ENCODE data around the gene UBA6. TPM values are rescaled to one million over a fixed set of nuclear protein-coding genes. Genes with fewer than 3 reads are reported as not detected.

UBA6 gene
- total RNA-seq, 1 donor from 2014 or later: 50.6 TPM

DNA sequence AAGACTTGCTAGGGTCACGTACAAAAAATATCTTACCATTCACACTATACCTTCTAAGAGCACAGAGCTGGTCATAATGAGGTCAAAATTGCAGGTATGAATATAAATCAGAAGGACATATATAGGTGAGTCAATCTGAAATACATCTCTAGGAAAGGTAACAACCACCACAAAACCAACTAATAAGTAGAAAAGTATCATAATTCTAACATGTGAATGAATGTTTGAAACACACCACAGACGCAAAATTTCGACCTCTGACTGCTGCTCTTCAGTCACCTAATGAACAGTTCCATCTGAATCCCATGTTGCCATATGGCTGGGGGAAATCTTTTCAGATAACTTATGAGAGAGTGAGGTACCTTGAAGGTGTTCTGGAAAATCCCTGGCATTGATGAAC, 120.4 kb downstream of the UBA6 start:
- no peak for DNase-seq (ENCODE audit: low spot score)

DNA sequence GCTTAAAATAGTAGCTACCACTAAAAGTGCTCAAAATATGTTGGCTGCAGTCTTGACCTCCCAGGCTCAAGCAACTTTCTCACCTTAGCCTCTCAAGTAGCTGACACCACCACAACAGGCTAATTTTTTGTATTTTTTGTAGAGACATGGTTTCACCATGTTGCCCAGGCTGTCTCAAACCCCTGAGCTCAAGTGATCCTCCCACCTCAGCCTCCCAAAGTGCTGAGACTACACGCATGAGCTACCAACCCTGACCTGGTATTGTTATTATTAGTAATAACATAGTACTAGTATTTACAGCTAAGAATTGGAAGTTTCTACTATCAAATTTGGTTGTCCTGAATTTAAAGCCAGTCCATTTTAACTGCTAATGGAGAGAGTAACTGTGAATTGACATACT, 124.4 kb downstream of the UBA6 start:
- no peak for DNase-seq (ENCODE audit: low spot score)

DNA sequence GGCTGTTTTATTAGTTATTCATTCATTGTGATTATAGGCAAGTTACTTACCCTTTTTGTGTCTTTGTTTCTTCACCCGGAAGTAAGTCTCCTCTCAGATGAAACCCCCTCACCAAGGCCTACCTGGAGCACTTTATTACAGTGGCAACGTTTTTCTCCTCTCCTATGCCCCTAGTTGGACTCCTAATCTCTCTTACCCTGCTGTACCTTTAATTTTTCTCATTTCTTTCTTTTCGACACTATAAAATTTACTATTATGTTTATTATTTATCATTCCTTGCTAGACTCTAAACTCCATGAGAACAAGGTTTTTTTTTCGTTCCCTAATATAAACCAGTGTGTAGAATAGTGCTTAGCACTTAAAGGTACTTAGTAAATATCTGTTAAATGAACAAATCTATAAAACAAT, 124.9 kb downstream of the UBA6 start:
- DNase-seq (ENCODE audit: low spot score): no peak

DNA sequence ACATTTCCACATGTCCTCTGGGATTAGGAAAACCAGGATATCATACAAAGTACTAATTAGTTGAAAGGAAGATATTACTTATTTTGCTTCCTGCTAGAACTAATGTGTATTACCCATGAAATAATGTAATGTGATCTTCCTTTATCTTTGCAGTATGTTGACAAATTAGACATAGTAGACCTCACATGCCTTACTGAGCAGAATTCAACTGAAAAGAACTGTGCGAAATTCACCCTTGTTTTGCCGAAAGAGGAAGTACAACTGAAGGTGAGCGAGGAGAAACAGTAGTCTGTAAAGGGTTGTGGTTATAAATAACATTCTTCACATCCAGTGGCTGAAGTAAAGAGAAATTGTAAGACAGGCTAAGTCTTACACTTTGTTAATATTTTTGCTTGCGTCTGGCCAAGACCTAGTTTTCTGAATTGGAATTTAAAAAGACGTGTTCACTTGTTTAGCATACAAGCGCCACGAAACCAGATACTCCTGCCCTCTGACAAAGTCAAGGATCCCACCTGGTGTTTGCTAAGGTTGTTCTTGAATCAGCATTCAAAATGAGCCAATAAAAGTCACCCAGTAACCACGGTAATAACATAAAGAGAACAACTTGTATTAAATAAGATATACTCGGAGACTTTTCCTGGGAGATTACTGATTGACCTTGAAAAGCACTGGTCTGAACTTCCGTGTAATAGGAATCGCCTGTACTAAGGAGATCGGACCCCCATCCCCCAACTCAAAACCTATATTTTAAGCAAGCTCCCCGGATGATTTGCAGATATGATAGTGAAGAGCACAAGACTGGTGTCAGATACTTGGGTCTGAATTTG, 125.5 kb downstream of the UBA6 start:
- no peak for DNase-seq (ENCODE audit: low spot score)

DNA sequence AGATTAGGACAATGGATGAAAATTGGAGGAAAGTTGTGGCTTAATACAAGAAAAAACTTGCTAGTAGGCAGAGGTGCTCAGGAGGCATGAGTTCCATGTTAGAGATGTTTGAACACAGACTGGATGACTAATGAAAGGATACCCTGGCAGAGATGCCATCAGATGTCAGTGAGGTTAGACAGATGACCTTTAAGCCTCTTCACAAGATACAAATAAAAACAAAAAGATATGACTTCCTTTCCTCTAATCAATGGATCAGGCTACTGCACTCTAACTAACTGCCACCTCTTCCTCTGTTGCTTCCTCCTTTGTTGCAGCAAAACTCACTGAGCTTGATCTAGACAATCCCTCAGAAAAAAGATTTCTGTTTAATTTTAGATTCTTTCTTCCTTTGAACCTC, 127.8 kb downstream of the UBA6 start:
- DNase-seq (ENCODE audit: low spot score): no peak

DNA sequence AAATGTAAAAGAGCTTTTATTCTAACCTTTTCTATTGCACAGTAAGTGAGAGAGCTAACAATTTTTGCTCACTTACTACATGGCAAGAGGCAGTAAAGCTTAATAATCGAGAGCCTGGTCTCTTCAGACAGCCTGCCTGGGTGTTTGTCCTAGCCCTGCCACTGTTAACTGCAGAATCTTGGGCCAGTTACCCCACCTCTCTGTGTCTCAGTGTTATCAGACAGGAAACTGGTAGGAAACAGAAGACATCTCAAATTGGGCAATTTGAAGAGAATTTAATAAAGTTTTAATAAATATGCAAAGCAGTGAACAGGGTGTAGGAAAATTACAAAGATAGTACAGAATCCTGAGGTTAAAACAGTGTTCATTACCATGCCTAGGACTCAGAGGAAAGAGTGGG, 129.0 kb downstream of the UBA6 start:
- DNase-seq (ENCODE audit: low spot score): no peak

DNA sequence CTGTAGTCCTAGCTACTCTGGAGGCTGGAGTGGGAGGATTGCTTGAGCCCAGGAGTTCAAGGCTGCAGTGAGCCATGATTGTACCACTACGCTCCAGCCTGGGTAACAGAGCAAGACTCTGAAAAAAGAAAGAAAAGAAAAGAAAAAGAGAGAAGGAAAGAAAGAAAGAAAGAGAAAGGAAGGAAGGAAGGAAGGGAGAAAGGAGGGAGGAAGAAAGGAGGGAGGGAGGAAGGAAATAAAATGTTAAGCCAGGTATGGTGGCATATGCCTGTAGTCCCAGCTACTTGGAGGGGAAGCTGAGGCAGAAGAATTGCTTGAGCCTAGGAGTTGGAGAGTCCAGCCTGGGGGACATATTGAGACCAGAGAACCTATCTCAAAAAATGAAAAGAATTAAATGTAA, 130.4 kb downstream of the UBA6 start:
- DNase-seq (ENCODE audit: low spot score): no peak

DNA sequence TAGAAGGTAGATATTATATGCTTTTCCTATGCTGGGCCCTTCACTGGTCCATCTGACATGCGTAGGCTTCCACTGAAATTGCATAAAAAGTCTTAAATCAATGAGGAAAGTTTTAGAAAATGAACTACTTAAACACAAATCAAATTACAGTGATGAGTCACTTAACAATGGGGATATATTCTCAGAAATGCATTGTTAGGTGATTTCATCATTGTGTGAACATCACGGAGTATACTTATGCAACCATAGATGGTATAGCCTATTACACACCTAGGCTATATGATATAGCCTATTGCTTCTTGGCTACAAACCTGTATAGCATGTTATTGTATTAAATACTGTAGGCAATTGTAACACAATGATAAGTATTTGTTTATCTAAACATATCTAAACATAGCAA, 132.1 kb downstream of the UBA6 start:
- no peak for DNase-seq (ENCODE audit: low spot score)

DNA sequence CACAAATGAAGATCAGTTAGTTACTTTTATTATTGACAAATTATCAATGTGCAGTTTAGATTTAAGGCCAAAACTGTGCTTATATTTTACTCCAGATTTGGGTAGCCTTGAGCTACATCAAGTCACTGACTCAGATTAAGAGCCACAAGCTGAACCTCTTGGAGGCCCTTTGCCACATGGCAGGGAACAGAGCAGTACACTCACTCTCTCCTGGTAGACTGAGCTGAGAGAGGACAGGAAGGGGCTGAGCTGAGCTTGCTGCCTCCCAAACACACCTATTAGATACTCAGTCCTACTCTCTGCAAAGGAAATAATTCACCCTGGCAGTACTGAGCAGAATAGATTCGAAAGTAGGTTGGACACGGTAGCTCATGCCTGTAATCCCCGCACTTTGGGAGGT, 134.6 kb downstream of the UBA6 start:
- DNase-seq (ENCODE audit: low spot score): no peak

DNA sequence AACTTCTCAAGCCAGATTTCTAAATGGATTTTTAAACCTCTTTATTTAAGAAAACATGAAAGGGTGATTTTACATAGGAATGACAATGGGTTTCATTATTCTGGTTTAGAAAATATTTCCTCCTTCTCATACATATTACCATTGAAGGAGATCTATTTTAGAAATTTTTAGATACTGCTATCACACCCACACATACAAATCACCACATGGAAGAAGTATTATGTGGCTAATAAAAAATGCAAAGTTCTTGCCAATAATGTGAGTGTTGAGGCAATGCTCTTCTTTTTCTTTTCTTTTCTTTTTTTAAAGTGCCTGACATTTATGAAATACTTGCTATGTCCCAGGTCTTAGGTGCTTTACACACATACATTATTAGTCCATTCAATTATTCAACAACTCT, 135.7 kb downstream of the UBA6 start:
- no peak for DNase-seq (ENCODE audit: low spot score)

Other genes starting within 250 kb of the UBA6 start
- 20.5 TPM for gene CENPC, start 155.7 kb downstream of the UBA6 start, total RNA-seq (ENCODE audit: insufficient read depth, low replicate concordance)
- 5.5 TPM for gene STAP1, start 142.4 kb downstream of the UBA6 start, total RNA-seq (ENCODE audit: insufficient read depth, low replicate concordance)
- 4.6 TPM for gene GNRHR, start 53.2 kb upstream of the UBA6 start, total RNA-seq (ENCODE audit: insufficient read depth, low replicate concordance)
- gene TMPRSS11D, start 182.8 kb upstream of the UBA6 start, total RNA-seq (ENCODE audit: insufficient read depth, low replicate concordance): 16.6 TPM